Mesendoderm (in vitro differentiated cells): ENCODE data around the gene AMY1C.

ENCODE experiments used
- DNase-seq: peaks from one replicate; pipeline ENCODE4 v3.0.0; 2013
- H2AK5ac ChIP-seq: 2 replicates; pipeline ENCODE4 v1.6.1; 2013; ENCODE audit warnings: low read length, inconsistent platforms
- H2BK120ac ChIP-seq: 2 replicates; pipeline ENCODE4 v1.6.1; 2013; ENCODE audit warnings: low read depth, mild to moderate bottlenecking, low read length, moderate library complexity, mixed read lengths
- H2BK15ac ChIP-seq: replicated peaks from 2 replicates; pipeline ENCODE4 v1.6.1; 2013; ENCODE audit warnings: low read depth, mild to moderate bottlenecking, moderate library complexity
- H2BK5ac ChIP-seq: 2 replicates; pipeline ENCODE4 v1.6.1; 2013; ENCODE audit warnings: low read length, inconsistent platforms
- H3K18ac ChIP-seq: 2 replicates; pipeline ENCODE4 v1.6.1; 2013; ENCODE audit warnings: mild to moderate bottlenecking, low read length, mixed read lengths
- H3K23ac ChIP-seq: one replicate; pipeline ENCODE4 v1.6.1; 2013; ENCODE audit warnings: low read length
- H3K27ac ChIP-seq: 2 replicates; pipeline ENCODE4 v1.5.1; 2013; ENCODE audit warnings: low read depth, mild to moderate bottlenecking, inconsistent platforms, low read length, moderate library complexity
- H3K27me3 ChIP-seq: 2 replicates; pipeline ENCODE4 v1.6.1; 2013; ENCODE audit warnings: low read length, control low read depth, mild to moderate bottlenecking, inconsistent platforms; ENCODE audit not compliant: insufficient read depth, poor library complexity
- H3K36me3 ChIP-seq: 2 replicates; pipeline ENCODE4 v1.6.1; 2013; ENCODE audit warnings: low read length, inconsistent platforms; ENCODE audit not compliant: control insufficient read depth, insufficient read depth
- H3K4ac ChIP-seq: one replicate; pipeline ENCODE4 v1.6.1; 2013; ENCODE audit warnings: low read depth, mild to moderate bottlenecking, low read length, moderate library complexity
- H3K4me1 ChIP-seq: 2 replicates; pipeline ENCODE4 v1.6.1; 2013; ENCODE audit warnings: low read depth, low read length, inconsistent platforms; ENCODE audit not compliant: control insufficient read depth
- H3K4me2 ChIP-seq: 2 replicates; pipeline ENCODE4 v1.6.1; 2013; ENCODE audit warnings: low read length
- H3K4me3 ChIP-seq: 2 replicates; pipeline ENCODE4 v1.5.1; 2013; ENCODE audit warnings: mild to moderate bottlenecking, low read length
- H3K56ac ChIP-seq: one replicate; pipeline ENCODE4 v1.6.1; 2013; ENCODE audit warnings: low read length
- H3K79me1 ChIP-seq: 2 replicates; pipeline ENCODE4 v1.6.1; 2013; ENCODE audit warnings: low read length, inconsistent platforms
- H3K79me2 ChIP-seq: 2 replicates; pipeline ENCODE4 v1.6.1; 2013; ENCODE audit warnings: mild to moderate bottlenecking, low read length; ENCODE audit not compliant: control insufficient read depth, insufficient read depth
- H3K9ac ChIP-seq: 2 replicates; pipeline ENCODE4 v1.6.1; 2013; ENCODE audit warnings: low read length, inconsistent platforms
- H4K5ac ChIP-seq: one replicate; pipeline ENCODE4 v1.6.1; 2013; ENCODE audit warnings: low read length
- H4K8ac ChIP-seq: one replicate; pipeline ENCODE4 v1.6.1; 2013; ENCODE audit warnings: low read depth, mild to moderate bottlenecking, control low read depth, low read length, moderate library complexity
- WGBS: extraction: QIAGEN DNeasy Blood & Tissue Kit; methylation state at CpG from one replicate; pipeline ENCODE4 v1.1.7; 2013; ENCODE audit warnings: low lambda C conversion rate, missing lambda C conversion rate; ENCODE audit not compliant: insufficient coverage; ENCODE audit errors: extremely low coverage; 5-methylcytosine and 5-hydroxymethylcytosine counted together

The AMY1C gene

DNA sequence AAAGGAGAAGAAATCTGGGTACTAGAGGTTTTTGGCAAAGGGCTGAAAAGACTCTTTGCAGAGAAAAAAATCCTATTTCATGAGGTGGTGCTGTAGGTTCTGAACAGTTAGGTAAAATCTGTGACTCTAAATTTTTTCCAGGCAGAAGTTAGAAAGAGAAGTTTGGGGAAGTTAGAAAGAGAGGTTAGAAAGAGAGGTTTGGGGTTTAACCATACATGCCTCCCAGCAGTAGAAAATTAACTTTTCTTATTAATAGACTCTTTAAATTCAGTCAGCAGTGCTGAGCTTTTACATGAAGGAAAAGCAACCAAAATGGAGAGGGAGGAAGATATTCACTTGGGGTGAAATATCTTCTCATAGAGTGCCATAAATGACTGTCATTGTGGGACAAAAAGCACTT lies 12.2 kb downstream of the AMY1C start:
- Histone ChIP-seq H3K27ac (no peak overlapping the region), H3K36me3 (no peaks in the 10 kb centered on the region), H3K4me2 (no peak overlapping the region), H3K18ac (no peak overlapping the region), H2BK5ac (no peak overlapping the region), H3K27me3 (no peaks in the 10 kb centered on the region), H3K56ac (no peak overlapping the region), H3K23ac (no peak overlapping the region), H3K79me2 (no peaks in the 10 kb centered on the region), H3K9ac (no peak overlapping the region), H3K79me1 (no peaks in the 10 kb centered on the region), H3K4me1 (no peaks in the 10 kb centered on the region), H4K5ac (no peak overlapping the region), H2BK15ac (no peak overlapping the region), H4K8ac (no peak overlapping the region), H2BK120ac (no peak overlapping the region), H2AK5ac (no peak overlapping the region), H3K4ac (no peak overlapping the region), H3K4me3 (no peak overlapping the region)
- no peak for DNase-seq

DNA sequence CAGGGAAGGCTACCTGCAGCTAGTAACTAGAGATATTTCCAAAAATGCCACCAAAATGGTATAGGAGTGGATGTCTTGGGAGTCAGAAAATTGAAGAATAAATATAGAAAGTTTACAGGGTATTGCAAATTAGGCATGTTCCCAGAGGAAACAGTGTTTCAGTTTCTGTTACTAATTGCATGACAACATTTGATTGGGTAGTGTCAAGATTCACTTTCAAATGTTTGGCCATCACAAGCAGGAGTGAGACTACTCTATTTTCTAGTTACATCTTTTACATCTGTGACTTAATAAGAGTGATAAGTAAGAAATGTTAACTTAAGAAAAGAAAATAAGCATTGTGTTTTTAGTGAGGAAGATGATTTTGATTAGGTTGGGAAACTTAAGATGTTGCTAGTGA lies 30.2 kb downstream of the AMY1C start:
- H3K9ac ChIP-seq = no peak overlapping the region
- H3K4me2 ChIP-seq = no peak overlapping the region
- H3K27ac ChIP-seq = no peak overlapping the region
- no peak overlapping the region for H4K5ac ChIP-seq
- no peaks in the 10 kb centered on the region for H3K36me3 ChIP-seq
- no peaks in the 10 kb centered on the region for H3K27me3 ChIP-seq
- H2BK5ac ChIP-seq = no peak overlapping the region
- H3K79me2 ChIP-seq = no peaks in the 10 kb centered on the region
- no peak for DNase-seq
- no peak overlapping the region for H3K23ac ChIP-seq
- H3K56ac ChIP-seq = no peak overlapping the region
- H3K4me1 ChIP-seq = no peaks in the 10 kb centered on the region
- no peak overlapping the region for H3K18ac ChIP-seq
- no peak overlapping the region for H2AK5ac ChIP-seq
- no peak overlapping the region for H3K4me3 ChIP-seq
- no peaks in the 10 kb centered on the region for H3K79me1 ChIP-seq
- H3K4ac ChIP-seq = no peak overlapping the region
- no peak overlapping the region for H2BK15ac ChIP-seq
- H2BK120ac ChIP-seq = no peak overlapping the region
- H4K8ac ChIP-seq = no peak overlapping the region

DNA sequence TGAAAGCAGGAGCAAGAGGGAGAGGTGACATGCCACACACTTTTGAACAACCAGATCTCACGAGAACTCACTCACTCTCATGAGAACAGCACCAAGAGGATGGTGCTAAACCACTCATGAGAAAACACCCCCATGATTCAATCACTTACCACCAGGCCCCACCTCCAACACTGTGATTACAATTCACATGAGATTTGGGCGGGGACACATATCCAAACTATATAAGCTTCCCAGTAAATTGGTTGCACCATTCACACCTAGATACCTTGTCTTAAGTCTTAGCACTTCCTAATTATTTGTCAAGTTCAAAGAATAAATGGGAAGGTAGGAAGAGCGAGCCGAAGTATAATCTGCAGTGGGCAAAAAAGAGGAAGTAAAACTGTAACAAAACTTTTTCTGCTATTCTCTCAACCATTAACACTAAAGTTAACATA lies 34.3 kb downstream of the AMY1C start:
- Histone ChIP-seq H3K27ac (no peak overlapping the region), H3K56ac (no peak overlapping the region), H3K36me3 (no peaks in the 10 kb centered on the region), H3K23ac (no peak overlapping the region), H3K18ac (no peak overlapping the region), H3K9ac (no peak overlapping the region), H3K4me1 (no peaks in the 10 kb centered on the region), H3K79me1 (no peaks in the 10 kb centered on the region), H2BK5ac (no peak overlapping the region), H3K4me2 (no peak overlapping the region), H3K4me3 (no peak overlapping the region), H2AK5ac (no peak overlapping the region), H3K27me3 (no peaks in the 10 kb centered on the region), H4K5ac (no peak overlapping the region), H4K8ac (no peak overlapping the region), H2BK15ac (no peak overlapping the region), H2BK120ac (no peak overlapping the region), H3K79me2 (no peaks in the 10 kb centered on the region), H3K4ac (no peak overlapping the region)
- no CpG with 5 or more reads among the region's 4 CpGs for WGBS
- peak; percentile 1 for DNase-seq

DNA sequence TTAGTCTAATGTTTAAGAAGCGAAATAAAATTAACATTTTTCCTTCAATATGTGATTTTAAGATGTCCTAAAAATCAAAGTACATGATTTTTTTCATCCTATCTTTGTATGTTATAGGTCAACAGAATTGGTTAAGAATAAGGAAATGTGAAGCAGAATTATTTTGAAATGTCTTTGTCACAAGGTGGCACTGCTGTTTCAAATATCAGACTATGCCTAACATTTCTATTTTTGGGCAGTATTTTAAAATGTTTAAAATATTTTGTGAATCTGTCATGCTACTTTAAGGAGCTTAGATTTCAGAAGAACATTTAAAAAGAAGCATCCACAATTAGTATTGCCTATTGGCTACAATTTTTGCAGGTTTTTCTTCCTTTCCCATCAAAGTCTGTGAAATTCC lies 38.7 kb downstream of the AMY1C start:
- Histone ChIP-seq H4K8ac (no peak overlapping the region), H3K56ac (no peak overlapping the region), H3K79me2 (no peaks in the 10 kb centered on the region), H3K27me3 (no peaks in the 10 kb centered on the region), H3K4me1 (no peaks in the 10 kb centered on the region), H3K9ac (no peak overlapping the region), H3K4me3 (no peak overlapping the region), H2BK15ac (no peak overlapping the region), H3K4me2 (no peak overlapping the region), H3K23ac (no peak overlapping the region), H3K79me1 (no peaks in the 10 kb centered on the region), H4K5ac (no peak overlapping the region), H2AK5ac (no peak overlapping the region), H3K18ac (no peak overlapping the region), H3K4ac (no peak overlapping the region), H2BK5ac (no peak overlapping the region), H2BK120ac (no peak overlapping the region), H3K27ac (no peak overlapping the region), H3K36me3 (no peaks in the 10 kb centered on the region)
- no CpG with 5 or more reads among the region's 1 CpG for WGBS
- peak; percentile 10 for DNase-seq

DNA sequence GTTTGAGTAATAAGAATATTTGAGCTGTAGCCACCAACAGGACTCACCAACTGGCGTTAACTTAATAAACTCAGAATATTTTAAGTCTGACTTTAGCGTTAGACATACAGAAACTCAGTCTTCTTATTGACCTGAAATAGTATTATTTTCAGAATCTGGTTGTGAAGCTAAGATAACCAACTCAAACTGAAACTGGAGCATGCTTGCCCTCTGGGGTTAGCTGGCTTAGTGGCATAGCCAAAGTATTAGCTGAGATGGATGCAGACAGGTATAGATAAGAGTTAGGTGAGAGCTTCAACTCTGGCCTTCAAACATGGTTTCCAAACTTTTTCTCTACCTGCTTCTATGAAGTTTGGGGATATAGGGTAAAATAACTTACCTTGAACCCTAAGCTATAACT lies 40.5 kb downstream of the AMY1C start:
- Histone ChIP-seq H3K79me2 (no peaks in the 10 kb centered on the region), H3K4ac (no peak overlapping the region), H3K23ac (no peak overlapping the region), H3K18ac (no peak overlapping the region), H2BK120ac (no peak overlapping the region), H3K9ac (no peak overlapping the region), H3K4me2 (no peak overlapping the region), H3K27me3 (no peaks in the 10 kb centered on the region), H2AK5ac (no peak overlapping the region), H2BK15ac (no peak overlapping the region), H3K4me3 (no peak overlapping the region), H3K36me3 (no peaks in the 10 kb centered on the region), H3K79me1 (no peaks in the 10 kb centered on the region), H3K56ac (no peak overlapping the region), H3K27ac (no peak overlapping the region), H2BK5ac (no peak overlapping the region), H3K4me1 (no peaks in the 10 kb centered on the region), H4K5ac (no peak overlapping the region), H4K8ac (no peak overlapping the region)
- WGBS = no CpG with 5 or more reads among the region's 2 CpGs
- no peak for DNase-seq
